Measurements from ENCODE around the gene SPATA31E1.
"Not testable (repeated sequence)": the region's sequence is repeated elsewhere in the genome, so short reads cannot be mapped to it uniquely, and the experiment has no call there.

Gene SPATA31E1

DNA sequence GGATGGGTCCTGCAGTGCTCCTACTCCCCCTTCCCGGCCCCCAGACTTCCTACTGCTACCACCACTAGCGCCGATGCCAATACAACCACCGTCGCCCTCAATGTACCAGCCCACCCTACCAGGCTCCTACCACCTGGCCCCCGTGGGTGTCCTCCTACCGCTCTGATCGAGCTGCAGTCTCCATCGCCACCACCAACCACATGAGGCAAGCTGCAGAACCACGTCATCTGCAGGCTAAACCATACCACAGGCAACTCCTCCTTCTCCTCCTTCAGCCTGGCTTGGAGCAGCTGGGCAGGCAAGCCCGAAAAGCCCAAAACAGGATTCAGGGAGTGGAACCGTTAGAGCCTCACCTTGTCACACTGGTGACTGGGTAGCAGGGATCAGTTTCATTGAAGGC, 54.7 kb downstream of the SPATA31E1 start:
- not testable (repeated sequence) for DNase-seq

DNA sequence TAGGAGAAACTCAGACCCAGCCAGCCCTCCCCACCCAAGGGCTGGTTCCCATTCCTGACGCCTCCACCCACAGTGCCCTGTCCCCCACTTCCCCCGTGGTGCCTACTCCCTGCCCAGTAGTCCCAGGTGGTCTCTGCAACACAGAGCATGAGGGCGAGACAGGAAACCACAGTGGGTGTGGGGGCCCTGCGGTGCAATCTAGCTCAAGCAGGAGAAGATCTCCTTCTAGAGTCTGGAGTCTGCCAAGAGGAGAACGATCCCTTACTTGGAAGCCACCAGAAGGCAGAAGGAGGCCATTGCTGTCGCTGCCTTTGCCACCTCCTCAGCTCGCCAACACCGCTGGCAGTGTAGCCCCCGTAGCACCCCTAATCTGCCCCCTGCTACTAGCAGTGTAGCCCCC, 55.2 kb downstream of the SPATA31E1 start:
- not testable (repeated sequence) for DNase-seq

DNA sequence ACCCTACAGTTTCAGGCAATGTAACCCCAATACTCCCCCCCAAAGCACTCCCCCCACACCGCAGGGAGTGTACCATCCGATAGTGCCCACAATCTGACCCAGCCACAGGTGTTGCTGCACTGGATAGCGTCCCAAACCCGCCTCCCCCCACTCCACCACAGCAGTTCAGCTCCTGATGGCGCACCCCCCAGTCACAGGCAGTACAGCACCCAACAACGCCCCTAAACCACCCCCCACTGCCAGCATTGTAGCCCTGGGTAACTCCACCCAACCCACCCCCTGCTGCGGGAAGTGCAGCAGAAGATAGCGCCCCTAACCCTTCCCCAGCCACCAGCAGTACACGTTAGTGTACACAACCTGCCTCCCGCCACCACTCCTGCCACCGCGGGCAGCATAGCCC, 55.7 kb downstream of the SPATA31E1 start:
- DNase-seq, result not testable (repeated sequence)

Data from activated CD4-positive, alpha-beta T cell treated with anti-CD3 and anti-CD28 coated beads, Interleukin-2, amount 50 U/mL, for 1 hour (primary cell).